ENCODE data around the gene RECK. TPM values are rescaled to one million over a fixed set of nuclear protein-coding genes. Genes with fewer than 3 reads are reported as not detected.

RECK gene
- total RNA-seq, 4 donors from 2014 or later = 2.9 to 4.1 (median 3.5) TPM

DNA sequence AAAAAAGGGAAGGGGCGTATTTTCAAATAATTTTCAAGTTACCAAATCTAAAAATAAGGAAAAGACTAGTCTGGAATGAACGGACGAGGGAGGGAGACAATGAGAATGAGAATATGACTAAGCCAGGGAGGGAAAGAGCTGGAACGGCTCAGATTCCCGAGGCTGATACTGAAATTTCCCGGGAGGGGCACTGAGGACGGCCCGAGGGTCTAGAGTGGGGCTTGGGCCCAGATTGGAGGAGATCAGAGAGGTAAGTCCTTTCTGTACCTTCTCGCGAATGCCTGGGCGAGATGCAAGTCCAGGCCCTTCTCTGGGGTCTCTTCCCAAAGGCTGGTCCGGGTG, 129.1 kb downstream of the RECK start:
- Histone ChIP-seq H3K27ac (peak overlapping the region; percentile 44 to 67 (median 58)), H3K4me3 (peak overlapping the region; percentile 43 to 58 (median 50)), H3K4me1 (peaks cover 2 to 18% of the 10 kb centered on the region in 2 donors), H3K27me3 (peaks cover 0 to 9% (median 8%) of the 10 kb centered on the region in 3 donors), H3K36me3 (no peaks in the 10 kb centered on the region), H3K9me3 (no peaks in the 10 kb centered on the region)
- ATAC-seq (peak in 1 of 2 donors; percentile 26), DNase-seq (no peak)
- in situ Hi-C loops (cut with MboI; ENCODE audit: low sequenced_read_pairs in 4 of 4) = loop anchor here in 2 of 4 donors (5.0 kb wide), 1 partner anchor 63 kb away; no protein-coding TSS in a partner anchor
- no peak for TF ChIP-seq POLR2A (IDR thresholded peaks at IDR 0.05)
- TF ChIP-seq, protein P1, sequence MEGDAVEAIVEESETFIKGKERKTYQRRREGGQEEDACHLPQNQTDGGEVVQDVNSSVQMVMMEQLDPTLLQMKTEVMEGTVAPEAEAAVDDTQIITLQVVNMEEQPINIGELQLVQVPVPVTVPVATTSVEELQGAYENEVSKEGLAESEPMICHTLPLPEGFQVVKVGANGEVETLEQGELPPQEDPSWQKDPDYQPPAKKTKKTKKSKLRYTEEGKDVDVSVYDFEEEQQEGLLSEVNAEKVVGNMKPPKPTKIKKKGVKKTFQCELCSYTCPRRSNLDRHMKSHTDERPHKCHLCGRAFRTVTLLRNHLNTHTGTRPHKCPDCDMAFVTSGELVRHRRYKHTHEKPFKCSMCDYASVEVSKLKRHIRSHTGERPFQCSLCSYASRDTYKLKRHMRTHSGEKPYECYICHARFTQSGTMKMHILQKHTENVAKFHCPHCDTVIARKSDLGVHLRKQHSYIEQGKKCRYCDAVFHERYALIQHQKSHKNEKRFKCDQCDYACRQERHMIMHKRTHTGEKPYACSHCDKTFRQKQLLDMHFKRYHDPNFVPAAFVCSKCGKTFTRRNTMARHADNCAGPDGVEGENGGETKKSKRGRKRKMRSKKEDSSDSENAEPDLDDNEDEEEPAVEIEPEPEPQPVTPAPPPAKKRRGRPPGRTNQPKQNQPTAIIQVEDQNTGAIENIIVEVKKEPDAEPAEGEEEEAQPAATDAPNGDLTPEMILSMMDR (IDR thresholded peaks at IDR 0.05 in 4 of 5, conservative IDR thresholded peaks at IDR 0.05 in 1 of 5) = no peak
- intact Hi-C loops (cut with DNase I; ENCODE audit: low total_unique reads) = loop anchor here (1.0 to 10.0 kb wide), 5 partner anchors 29 to 211 kb away; partner anchors contain the start of genes GLIPR2 and RECK

DNA sequence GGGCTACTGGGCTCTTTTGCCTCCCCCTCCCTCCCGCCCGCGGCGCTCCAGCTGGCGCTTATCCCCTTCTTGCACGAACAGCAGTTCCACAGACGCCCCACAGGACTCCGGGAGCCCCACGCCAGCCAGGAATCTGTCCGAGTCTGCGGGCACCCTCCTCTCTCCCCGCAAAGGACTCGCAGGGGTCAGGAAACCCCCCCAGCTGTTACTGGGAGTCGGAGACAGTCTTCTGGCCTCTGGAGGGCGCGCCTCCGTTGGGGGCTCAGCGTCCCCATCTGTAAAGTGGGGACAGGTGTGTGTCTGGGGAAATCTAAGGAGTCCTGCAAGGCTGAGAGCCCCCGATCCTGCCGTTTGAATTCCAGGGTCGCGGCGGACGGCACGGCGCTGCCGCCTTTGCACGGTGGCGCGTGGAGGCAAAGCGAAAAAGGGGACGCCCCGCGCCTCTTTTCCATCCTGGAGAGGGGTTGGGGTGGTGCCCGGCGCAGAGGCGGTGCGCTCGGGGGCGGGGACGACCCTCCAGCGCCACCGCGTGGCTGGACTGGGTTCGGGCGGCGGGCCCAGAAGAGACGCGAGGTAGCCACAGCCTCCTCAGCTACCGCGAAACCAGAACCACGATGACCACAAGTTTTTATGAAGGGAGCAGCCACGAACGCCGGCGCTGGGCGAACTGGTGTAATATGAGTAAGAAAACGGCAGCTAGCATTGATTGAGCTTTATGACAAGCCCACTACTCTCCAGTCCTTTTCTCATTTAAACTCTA, 129.6 kb downstream of the RECK start:
- in situ Hi-C loops (cut with MboI; ENCODE audit: low sequenced_read_pairs in 4 of 4) = loop anchor here in 2 of 4 donors (5.0 kb wide), 1 partner anchor 64 kb away; no protein-coding TSS in a partner anchor
- H3K4me1 ChIP-seq = peaks cover 2 to 18% of the 10 kb centered on the region in 2 donors
- H3K36me3 ChIP-seq = no peaks in the 10 kb centered on the region
- ATAC-seq (peak; percentile 87 to 90), DNase-seq (peak; percentile 56 to 67)
- peaks cover 0 to 9% (median 8%) of the 10 kb centered on the region in 3 donors for H3K27me3 ChIP-seq
- intact Hi-C loops (cut with DNase I; ENCODE audit: low total_unique reads) = loop anchor here (1.0 to 10.0 kb wide), 5 partner anchors 30 to 212 kb away; partner anchors contain the start of genes GLIPR2 and RECK
- TF ChIP-seq POLR2A (IDR thresholded peaks at IDR 0.05) = no peak
- TF ChIP-seq, protein P1 (IDR thresholded peaks at IDR 0.05 in 4 of 5, conservative IDR thresholded peaks at IDR 0.05 in 1 of 5) = peak; percentile 74 to 97 (median 91)
- no peaks in the 10 kb centered on the region for H3K9me3 ChIP-seq
- peak overlapping the region; percentile 44 to 67 (median 58) for H3K27ac ChIP-seq
- H3K4me3 ChIP-seq = peak overlapping the region; percentile 43 to 58 (median 50)

DNA sequence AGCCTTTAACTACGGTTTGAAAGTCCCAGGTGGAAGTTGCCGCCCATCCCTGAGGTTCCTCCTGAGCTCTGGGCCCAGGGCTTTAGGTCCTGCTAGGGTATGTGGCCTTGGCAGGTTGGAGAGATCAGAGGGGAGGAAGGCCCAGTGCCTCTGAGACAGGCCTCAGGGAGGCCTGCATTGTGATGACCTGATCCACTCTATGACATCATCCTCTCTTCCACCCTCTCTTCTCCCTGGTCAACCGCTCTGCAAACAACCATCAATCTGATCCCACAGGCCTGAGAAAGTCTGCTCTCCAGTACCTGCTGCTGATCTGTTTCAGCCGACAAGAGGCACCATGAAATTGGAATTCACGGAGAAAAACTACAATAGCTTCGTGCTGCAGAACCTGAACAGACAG, 132.5 kb downstream of the RECK start, which contains the start of gene CCIN:
TSS of gene CCIN (plus strand) at position 223 of the 400 bp plus-strand sequence. CDS start at position 338, 115 bp downstream.
- Histone ChIP-seq H3K27me3 (peaks cover 0 to 8% (median 6%) of the 10 kb centered on the region in 3 donors), H3K27ac (no peak within 1 kb of the TSS), H3K9me3 (no peaks in the 10 kb centered on the region), H3K4me1 (peaks cover 2 to 14% of the 10 kb centered on the region in 2 donors), H3K36me3 (no peaks in the 10 kb centered on the region), H3K4me3 (no peak within 1 kb of the TSS)
- intact Hi-C loops (cut with DNase I; ENCODE audit: low total_unique reads) = loop anchor here (10.0 kb wide), 1 partner anchor 134 kb away; the partner anchor contains the start of gene RECK
- ATAC-seq (no peak), DNase-seq (no peak)
- in situ Hi-C loops (cut with MboI; ENCODE audit: low sequenced_read_pairs in 4 of 4) = loop anchor here in 2 of 4 donors (5.0 kb wide), 1 partner anchor 67 kb away; no protein-coding TSS in a partner anchor
- TF ChIP-seq, protein P1 (IDR thresholded peaks at IDR 0.05 in 4 of 5, conservative IDR thresholded peaks at IDR 0.05 in 1 of 5) = no peak
- TF ChIP-seq POLR2A (IDR thresholded peaks at IDR 0.05) = no peak

DNA sequence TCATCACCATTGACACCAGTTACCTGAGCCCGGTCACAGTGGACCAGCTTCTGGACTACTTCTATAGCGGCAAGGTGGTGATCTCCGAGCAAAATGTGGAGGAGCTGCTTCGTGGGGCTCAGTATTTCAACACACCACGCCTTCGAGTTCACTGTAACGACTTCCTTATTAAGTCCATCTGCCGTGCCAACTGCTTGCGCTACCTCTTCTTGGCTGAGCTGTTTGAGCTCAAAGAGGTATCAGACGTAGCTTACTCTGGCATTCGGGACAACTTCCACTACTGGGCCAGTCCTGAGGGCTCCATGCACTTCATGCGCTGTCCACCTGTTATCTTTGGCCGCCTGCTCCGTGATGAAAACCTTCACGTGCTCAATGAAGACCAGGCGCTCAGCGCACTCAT, 133.0 kb downstream of the RECK start:
- Histone ChIP-seq H3K36me3 (no peaks in the 10 kb centered on the region), H3K4me1 (peaks cover 2 to 14% of the 10 kb centered on the region in 2 donors), H3K4me3 (no peak overlapping the region), H3K27me3 (peaks cover 0 to 8% (median 6%) of the 10 kb centered on the region in 3 donors), H3K9me3 (no peaks in the 10 kb centered on the region), H3K27ac (no peak overlapping the region)
- no peak for TF ChIP-seq POLR2A (IDR thresholded peaks at IDR 0.05)
- TF ChIP-seq, protein P1 (IDR thresholded peaks at IDR 0.05 in 4 of 5, conservative IDR thresholded peaks at IDR 0.05 in 1 of 5) = no peak
- intact Hi-C loops (cut with DNase I; ENCODE audit: low total_unique reads) (loop anchor here (10.0 kb wide), 1 partner anchor 135 kb away; the partner anchor contains the start of gene RECK), in situ Hi-C loops (cut with MboI; ENCODE audit: low sequenced_read_pairs in 4 of 4) (loop anchor here in 2 of 4 donors (5.0 kb wide), 1 partner anchor 67 kb away; no protein-coding TSS in a partner anchor)
- ATAC-seq (no peak), DNase-seq (no peak)
